ENCODE measurements around the gene TRIM71. TPM values are rescaled to one million over a fixed set of nuclear protein-coding genes. Genes with fewer than 3 reads are reported as not detected.
"Not testable (repeated sequence)": the region's sequence is repeated elsewhere in the genome, so short reads cannot be mapped to it uniquely, and the experiment has no call there.

Gene TRIM71
- total and polyA plus RNA-seq, 12 donors, result 0.07 TPM; not detected in 11

GRCh38 chr3:32940726-32941125 lies 122.9 kb downstream of the TRIM71 start:
- ATAC-seq (no peak), DNase-seq (no peak)
- Histone ChIP-seq H3K4me1 (no peaks in the 10 kb centered on the region), H3K36me3 (no peaks in the 10 kb centered on the region), H3K9me3 (no peaks in the 10 kb centered on the region), H3K27me3 (no peaks in the 10 kb centered on the region), H3K27ac (no peak overlapping the region), H3K4me3 (no peak overlapping the region)
- WGBS, 2 donors, result 86 to 91% methylated on average over 16 of the region's 16 CpGs
- intact Hi-C loops (cut with DNase I), result loop anchor here in 2 of 10 donors (10.0 kb wide), 2 partner anchors 424 to 434 kb away; no protein-coding TSS in a partner anchor
- TF ChIP-seq CTCF (IDR thresholded peaks at IDR 0.05), result no peak

GRCh38 chr3:32945136-32945535 lies 127.3 kb downstream of the TRIM71 start:
- DNase-seq, result no peak
- H3K4me3 ChIP-seq, result no peak overlapping the region
- peaks cover 0 to 3% (median 0%) of the 10 kb centered on the region in 9 donors for H3K4me1 ChIP-seq
- H3K36me3 ChIP-seq, result no peaks in the 10 kb centered on the region
- intact Hi-C loops (cut with DNase I), result loop anchor here in 6 of 10 donors (5.0 to 10.0 kb wide), 5 partner anchors 127 to 430 kb away; no protein-coding TSS in a partner anchor
- no peak for ATAC-seq
- 75 to 77% methylated on average over 3 of the region's 3 CpGs for WGBS, 2 donors
- no peak overlapping the region for H3K27ac ChIP-seq
- no peaks in the 10 kb centered on the region for H3K9me3 ChIP-seq
- H3K27me3 ChIP-seq, result no peaks in the 10 kb centered on the region
- no peak for TF ChIP-seq CTCF (IDR thresholded peaks at IDR 0.05)

GRCh38 chr3:32945598-32945997 lies 127.8 kb downstream of the TRIM71 start:
- WGBS, 2 donors, result 94 to 95% methylated on average over 12 of the region's 12 CpGs
- intact Hi-C loops (cut with DNase I), result loop anchor here in 6 of 10 donors (5.0 to 10.0 kb wide), 5 partner anchors 127 to 429 kb away; no protein-coding TSS in a partner anchor
- H3K9me3 ChIP-seq, H3K27me3 ChIP-seq, H3K36me3 ChIP-seq, H3K4me1 ChIP-seq, H3K27ac ChIP-seq, ATAC-seq, DNase-seq, H3K4me3 ChIP-seq: not testable (repeated sequence)

- intact Hi-C loops (cut with DNase I), result loop anchor here in 8 of 10 donors (2.0 to 10.0 kb wide), 7 partner anchors 125 to 428 kb away; no protein-coding TSS in a partner anchor
- 74 to 76% methylated on average over 5 of the region's 5 CpGs for WGBS, 2 donors
- DNase-seq (no peak), ATAC-seq (peak in 4 of 8 donors; percentile 13 to 51 (median 26))
- H3K27ac ChIP-seq, result no peak overlapping the region
- H3K36me3 ChIP-seq, result no peaks in the 10 kb centered on the region
- no peak for TF ChIP-seq CTCF (IDR thresholded peaks at IDR 0.05)
- H3K4me1 ChIP-seq, result peaks cover 0 to 7% (median 0%) of the 10 kb centered on the region in 9 donors
- H3K4me3 ChIP-seq, result no peak overlapping the region
- H3K27me3 ChIP-seq, result no peaks in the 10 kb centered on the region
- H3K9me3 ChIP-seq, result no peaks in the 10 kb centered on the region
Observed at GRCh38 chr3:32946973-32947788, 129.4 kb downstream of the TRIM71 start.

Other genes starting within 250 kb of the TRIM71 start
- 10 to 100 TPM; 42.6 to 69.9 (median 54.0) TPM for gene DYNC1LI1, start 247.1 kb upstream of the TRIM71 start, total RNA-seq
- 10 to 100 TPM; 23.4 to 41.4 TPM for gene DYNC1LI1, start 247.1 kb upstream of the TRIM71 start, polyA plus RNA-seq
- gene CNOT10, start 132.8 kb upstream of the TRIM71 start, total RNA-seq, result 10 to 100 TPM; 13.6 to 23.9 (median 18.1) TPM
- 10 to 100 TPM; 13.6 to 15.6 TPM for gene CNOT10, start 132.8 kb upstream of the TRIM71 start, polyA plus RNA-seq
- 1 to 10 TPM in 1 of 10 donors, under 1 TPM in 5, not detected in 4; 0.11 to 1.2 (median 0.12) TPM for gene CCR4, start 133.6 kb downstream of the TRIM71 start, total RNA-seq
- under 1 TPM in 1 of 2 donors, not detected in 1; 0.01 TPM for gene CCR4, start 133.6 kb downstream of the TRIM71 start, polyA plus RNA-seq

Measured in heart right ventricle (tissue), 16 donors.